Measurements from ENCODE around the gene GLDN. TPM values are rescaled to one million over a fixed set of nuclear protein-coding genes. Genes with fewer than 3 reads are reported as not detected.

The GLDN gene
- total and polyA plus RNA-seq, 2 experiments from 2014 or later, result 0.32 to 1.2 TPM

DNA sequence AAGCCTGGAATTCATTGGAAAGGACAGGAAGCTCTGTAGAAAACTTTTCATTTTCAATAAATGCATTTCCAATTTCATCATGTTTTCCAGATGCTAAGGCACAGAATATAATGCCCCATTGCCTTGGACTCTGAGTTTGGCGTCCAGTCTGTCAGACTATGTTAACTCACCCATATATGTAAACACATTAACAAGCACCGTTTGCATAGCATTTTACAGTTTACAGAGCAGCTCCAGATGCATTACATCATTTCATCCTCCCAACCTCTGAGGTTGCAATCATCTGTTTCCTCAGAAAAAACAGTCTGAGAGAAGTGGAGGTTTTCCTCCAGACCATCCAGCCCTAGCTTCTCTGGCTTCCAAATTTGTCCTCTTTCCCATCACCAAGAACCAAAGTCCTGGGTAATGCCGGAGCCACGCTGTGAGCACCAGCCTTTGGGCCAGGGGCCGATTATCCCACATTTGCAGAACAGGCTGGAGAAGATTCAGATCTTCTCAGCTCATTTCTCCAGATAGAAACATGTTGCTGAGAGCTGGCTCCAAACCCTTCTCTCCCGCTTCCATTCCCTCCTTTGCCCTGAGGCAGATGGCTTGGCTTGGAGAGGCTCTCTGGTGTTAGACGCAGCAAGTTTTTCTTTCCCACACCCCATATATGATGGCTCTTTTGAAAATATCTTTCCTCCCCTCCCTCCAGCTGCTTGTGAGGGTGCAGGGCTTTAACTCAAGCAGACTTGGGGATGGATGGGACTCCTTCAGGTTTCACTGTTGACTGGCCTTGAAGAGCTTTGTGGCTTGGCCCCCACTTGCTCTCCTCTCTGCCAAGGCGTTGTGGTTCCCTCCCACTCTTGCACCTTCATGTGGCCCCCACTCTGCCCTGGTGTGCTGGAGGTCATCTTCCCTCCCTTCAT lies 29.0 kb upstream of the GLDN start:
- Mint-ChIP-seq H3K4me3 (no peak overlapping the region; the same call in 2 of the 3 replicates), H3K9me3 (no peaks in the 10 kb centered on the region), H3K27me3 (ENCODE audit: insufficient read depth, low read depth, poor library complexity) (peaks cover 6% of the 10 kb centered on the region), H3K27ac (no peak overlapping the region), H3K4me1 (peaks cover 2% of the 10 kb centered on the region; the same call in 2 of the 3 replicates), H3K36me3 (ENCODE audit: low read depth) (no peaks in the 10 kb centered on the region)
- no peaks in the 10 kb centered on the region for H3K79me2 ChIP-seq (replicated peaks; ENCODE audit: insufficient read depth)
- H3K4me2 ChIP-seq, result no peak overlapping the region
- ATAC-seq (no peak), DNase-seq (ENCODE audit: low spot score) (no peak)
- no peaks in the 10 kb centered on the region for H3K27me3 ChIP-seq (ENCODE audit: insufficient read depth)
- no peak overlapping the region for H3K4me3 ChIP-seq
- H3K4me1 ChIP-seq (ENCODE audit: insufficient read depth), result no peaks in the 10 kb centered on the region
- H2AFZ ChIP-seq, result no peak overlapping the region
- no peaks in the 10 kb centered on the region for H4K20me1 ChIP-seq (replicated peaks; ENCODE audit: insufficient read depth)
- H3K9me2 ChIP-seq (ENCODE audit: insufficient read depth), result peaks cover 3% of the 10 kb centered on the region; the same call in 1 of the 2 replicates
- H3F3A ChIP-seq (replicated peaks; ENCODE audit: low read depth), result no peaks in the 10 kb centered on the region
- H3K36me3 ChIP-seq (ENCODE audit: insufficient read depth), result no peaks in the 10 kb centered on the region
- TF ChIP-seq CREB1 (CRISPR knock-in tag; IDR thresholded peaks at IDR 0.05; ENCODE audit: low read depth), result no peak
- TF ChIP-seq, protein P1, sequence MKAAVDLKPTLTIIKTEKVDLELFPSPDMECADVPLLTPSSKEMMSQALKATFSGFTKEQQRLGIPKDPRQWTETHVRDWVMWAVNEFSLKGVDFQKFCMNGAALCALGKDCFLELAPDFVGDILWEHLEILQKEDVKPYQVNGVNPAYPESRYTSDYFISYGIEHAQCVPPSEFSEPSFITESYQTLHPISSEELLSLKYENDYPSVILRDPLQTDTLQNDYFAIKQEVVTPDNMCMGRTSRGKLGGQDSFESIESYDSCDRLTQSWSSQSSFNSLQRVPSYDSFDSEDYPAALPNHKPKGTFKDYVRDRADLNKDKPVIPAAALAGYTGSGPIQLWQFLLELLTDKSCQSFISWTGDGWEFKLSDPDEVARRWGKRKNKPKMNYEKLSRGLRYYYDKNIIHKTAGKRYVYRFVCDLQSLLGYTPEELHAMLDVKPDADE (IDR thresholded peaks at IDR 0.05), result no peak
- TF ChIP-seq REST (IDR thresholded peaks at IDR 0.05; ENCODE audit: unreplicated experiment), result no peak
- no peak for TF ChIP-seq EZH2phosphoT487 (IDR thresholded peaks at IDR 0.05; ENCODE audit: unreplicated experiment)
- TF ChIP-seq NANOG (IDR thresholded peaks at IDR 0.05; ENCODE audit: borderline replicate concordance), result no peak
- TF ChIP-seq POLR2AphosphoS5 (IDR thresholded peaks at IDR 0.05; ENCODE audit: low read depth), result no peak
- TF ChIP-seq ZNF462 (CRISPR knock-in tag; IDR thresholded peaks at IDR 0.05), result no peak
- no peak for TF ChIP-seq ZNF331 (CRISPR knock-in tag; IDR thresholded peaks at IDR 0.05; ENCODE audit: low read depth)
- TF ChIP-seq JUNB (IDR thresholded peaks at IDR 0.05; ENCODE audit: unreplicated experiment), result no peak
- H3K27ac ChIP-seq (ENCODE audit: low read depth), result no peak overlapping the region

Measured in GM23338 (cell line).